NCI-H526 (cell line): ENCODE measurements around the gene PTGDR2.

Experiments used
- DNase-seq, 2 experiments: peaks; one replicate each; lab custom pipeline; 2025; lab: John Stamatoyannopoulos, UW

Gene PTGDR2

GRCh38 chr11:60858731-60859464 lies 3.1 kb upstream of the PTGDR2 start:
- no peak for DNase-seq

GRCh38 chr11:60858236-60858635 lies 2.5 kb upstream of the PTGDR2 start:
- no peak for DNase-seq

- no peak for DNase-seq
Measured at GRCh38 chr11:60857378-60858232, 1.9 kb upstream of the PTGDR2 start.

- no peak for DNase-seq
Measured at GRCh38 chr11:60854847-60855725, 664 bp downstream of the PTGDR2 start.

- no peak for DNase-seq
Measured at GRCh38 chr11:60854140-60854846, 1.5 kb downstream of the PTGDR2 start.

- no peak for DNase-seq
Measured at GRCh38 chr11:60852982-60853950, 2.5 kb downstream of the PTGDR2 start.

GRCh38 chr11:60852117-60852981 lies 3.4 kb downstream of the PTGDR2 start:
- no peak for DNase-seq

- no peak for DNase-seq
Measured at GRCh38 chr11:60851327-60852104, 4.2 kb downstream of the PTGDR2 start.

- DNase-seq = no peak
Measured at GRCh38 chr11:60849641-60850520, 5.9 kb downstream of the PTGDR2 start.

GRCh38 chr11:60848714-60849151 lies 7.0 kb downstream of the PTGDR2 start:
- no peak for DNase-seq

- no peak for DNase-seq
Measured at GRCh38 chr11:60847896-60848295, 7.9 kb downstream of the PTGDR2 start.

GRCh38 chr11:60847281-60847680 lies 8.5 kb downstream of the PTGDR2 start:
- DNase-seq = no peak

GRCh38 chr11:60845338-60845737 lies 10.4 kb downstream of the PTGDR2 start:
- DNase-seq = no peak

GRCh38 chr11:60844870-60845221 lies 10.9 kb downstream of the PTGDR2 start:
- no peak for DNase-seq

GRCh38 chr11:60844045-60844869 lies 11.5 kb downstream of the PTGDR2 start:
- DNase-seq = no peak

- no peak for DNase-seq
Measured at GRCh38 chr11:60842668-60843600, 12.8 kb downstream of the PTGDR2 start.
